Stimulated activated naive CD8-positive, alpha-beta T cell treated with anti-CD3 and anti-CD28 coated beads, Interleukin-15, Interleukin-2, amounts not matched to agents 100 U/mL and 50 U/mL, for 24 hours (primary cell): ENCODE measurements around the gene CALHM6.
"Not testable (repeated sequence)": the region's sequence is repeated elsewhere in the genome, so short reads cannot be mapped to it uniquely, and the experiment has no call there.

ENCODE experiments used
- ATAC-seq: fragments of 150-1000 bp; cut with Tn5 transposase; one replicate; pipeline ENCODE4 v1.10.0; 2021
- DNase-seq: peaks from one replicate; pipeline ENCODE4 v3.0.0; 2021

CALHM6 gene

GRCh38 chr6:116476002-116476678 is 15.0 kb downstream of the CALHM6 start:
- DNase-seq (no peak), ATAC-seq (peak; percentile 63)

- no peak for ATAC-seq
Measured at GRCh38 chr6:116482780-116483179, 21.6 kb downstream of the CALHM6 start.

DNA sequence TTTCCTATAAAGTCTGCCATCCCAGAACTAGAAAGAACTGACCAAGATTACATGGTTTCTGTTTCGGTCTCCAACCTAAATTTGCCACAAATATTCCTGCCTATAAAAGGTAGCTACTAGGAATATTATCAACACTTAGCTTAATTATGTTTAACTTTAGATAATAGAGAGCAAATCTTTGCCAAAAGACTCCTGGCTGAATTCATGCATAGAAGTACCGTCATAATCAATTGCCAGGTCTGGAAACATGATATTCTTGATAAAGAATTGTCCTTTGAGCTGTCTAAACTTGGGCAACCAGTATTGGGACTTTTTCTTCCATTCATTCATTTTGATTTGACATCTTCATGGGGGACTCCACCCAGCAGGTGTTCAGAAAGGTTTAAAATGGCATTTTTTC is 22.4 kb downstream of the CALHM6 start:
- DNase-seq (no peak), ATAC-seq (no peak)

More at GRCh38 chr6:116482780-116483179, 21.6 kb downstream of the CALHM6 start:
- DNase-seq = no peak

GRCh38 chr6:116485559-116486184 is 24.5 kb downstream of the CALHM6 start:
- ATAC-seq = no peak
- no peak for DNase-seq

GRCh38 chr6:116491610-116492330 is 30.6 kb downstream of the CALHM6 start:
- DNase-seq (no peak), ATAC-seq (no peak)

DNA sequence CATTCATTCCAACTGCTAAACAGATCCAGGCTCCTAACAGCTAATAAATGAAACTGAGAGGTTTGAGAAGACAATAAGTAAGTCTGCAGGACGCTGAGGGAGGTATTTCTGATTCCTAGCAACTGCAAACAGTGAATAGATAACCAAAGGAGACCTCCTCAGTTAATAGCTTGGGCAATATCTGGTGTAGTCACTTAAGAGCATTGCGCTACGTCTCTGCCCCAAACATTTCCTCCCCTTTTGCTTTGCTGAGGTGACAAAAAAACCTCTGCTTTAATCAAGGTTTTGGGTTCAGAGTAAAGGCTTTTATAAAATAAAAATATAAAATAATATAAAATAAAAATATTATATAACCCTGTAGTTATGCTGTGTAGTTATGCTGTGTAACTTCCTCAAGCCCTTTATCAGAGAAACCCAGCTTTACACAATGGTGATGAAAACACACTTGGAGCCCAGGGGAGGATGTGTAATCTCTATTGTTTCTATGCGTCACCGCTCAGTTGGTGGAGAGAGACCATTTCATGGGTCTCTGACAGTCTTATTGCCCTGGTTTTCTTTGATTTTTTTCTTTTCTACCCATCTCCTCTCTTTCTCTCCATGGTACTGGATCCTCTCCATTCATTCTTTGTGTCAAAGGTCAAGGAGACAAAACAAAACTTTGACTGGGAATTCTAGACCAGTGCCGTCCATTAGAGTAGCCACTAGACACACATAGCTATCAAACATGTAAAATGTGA is 31.3 kb downstream of the CALHM6 start:
- DNase-seq (no peak), ATAC-seq (no peak)

DNA sequence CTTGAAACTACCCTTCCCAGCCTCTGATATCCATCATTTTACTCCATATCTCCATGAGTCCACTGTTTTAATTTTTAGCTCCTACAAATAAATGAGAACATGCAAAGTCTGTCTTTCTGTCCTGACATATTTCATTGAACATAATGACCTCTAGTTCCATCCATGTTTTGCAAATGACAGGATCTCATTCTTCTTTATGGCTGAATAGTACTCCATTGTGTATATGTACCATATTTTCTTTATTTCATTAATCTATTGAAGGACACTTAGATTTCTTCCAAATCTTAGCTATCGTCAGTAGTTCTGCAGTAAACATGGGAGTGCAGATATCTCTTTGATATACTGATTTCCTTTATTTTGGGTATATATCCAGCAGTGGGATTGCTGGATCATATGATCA is 34.0 kb downstream of the CALHM6 start:
- not testable (repeated sequence) for DNase-seq, ATAC-seq

- no peak for DNase-seq
- no peak for ATAC-seq
Measured at GRCh38 chr6:116497113-116497676, 36.0 kb downstream of the CALHM6 start.

- DNase-seq = no peak
- ATAC-seq = no peak
Measured at GRCh38 chr6:116500969-116501433, 39.8 kb downstream of the CALHM6 start.

DNA sequence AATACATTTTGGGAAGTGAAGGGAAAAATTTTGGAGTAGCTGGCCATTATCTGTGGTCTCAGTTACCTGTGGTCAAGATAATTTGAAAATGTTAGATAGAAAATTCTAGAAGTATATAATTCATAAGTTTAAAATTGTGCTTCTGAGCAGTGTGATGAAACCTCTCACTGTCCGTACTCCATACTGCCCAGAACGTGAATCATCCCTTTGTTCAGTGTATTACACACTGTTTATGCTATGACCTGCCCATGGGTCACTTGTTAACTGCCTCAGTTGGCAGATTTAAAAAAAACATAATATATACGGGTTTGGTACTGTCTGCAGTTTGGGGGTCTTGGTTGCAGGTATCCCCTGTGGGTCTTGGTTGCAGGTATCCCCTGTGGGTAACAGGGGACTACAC is 46.1 kb downstream of the CALHM6 start:
- no peak for DNase-seq
- ATAC-seq = no peak

DNA sequence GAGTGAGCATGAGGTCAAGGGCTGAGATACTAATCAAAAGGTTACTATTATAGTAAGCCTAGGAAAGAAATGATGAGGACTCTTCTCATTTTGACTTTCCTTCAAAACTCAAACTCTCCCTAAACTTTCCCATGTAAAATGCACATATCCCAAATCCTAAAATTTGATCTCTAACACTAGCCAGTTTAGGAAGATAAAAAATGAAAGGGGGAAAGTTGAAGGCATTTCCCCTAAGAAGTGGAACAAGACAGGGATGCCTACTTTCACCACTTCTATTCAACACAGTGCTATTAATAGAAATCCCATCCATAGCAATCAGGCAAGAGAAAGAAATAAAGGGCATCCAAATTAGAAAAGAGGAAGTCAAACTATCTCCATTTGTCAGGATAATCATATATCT is 47.4 kb downstream of the CALHM6 start:
- DNase-seq (no peak), ATAC-seq (no peak)

GRCh38 chr6:116511424-116512110 is 50.4 kb downstream of the CALHM6 start, which contains the start of gene CALHM5:
Gene CALHM5, plus strand, starts transcription at chr6:116511639. Its CDS starts 58 bp downstream, at chr6:116511697.
- no peak for ATAC-seq
- DNase-seq = no peak

DNA sequence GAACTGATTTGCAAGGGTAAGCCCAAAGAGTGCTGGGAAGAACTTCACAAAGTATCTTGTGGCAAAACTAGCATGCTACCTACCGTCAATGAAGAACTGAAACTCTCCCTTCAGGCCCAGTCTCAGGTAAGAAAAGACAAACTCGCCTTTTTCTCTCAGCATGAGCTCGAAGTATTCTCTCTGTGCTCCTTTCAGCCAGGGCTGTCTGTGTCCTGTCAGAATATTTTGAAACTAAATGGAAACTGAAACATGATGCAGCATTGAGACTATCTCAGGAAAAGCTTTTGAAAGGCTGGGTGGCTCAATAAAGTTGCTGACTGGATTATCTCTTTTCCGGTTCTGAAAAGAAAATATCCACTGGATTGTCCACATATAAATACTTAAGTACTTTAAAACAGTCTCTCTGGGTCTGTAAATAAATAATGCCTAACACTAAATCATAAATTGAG is 51.0 kb downstream of the CALHM6 start:
- no peak for DNase-seq
- ATAC-seq = no peak

DNA sequence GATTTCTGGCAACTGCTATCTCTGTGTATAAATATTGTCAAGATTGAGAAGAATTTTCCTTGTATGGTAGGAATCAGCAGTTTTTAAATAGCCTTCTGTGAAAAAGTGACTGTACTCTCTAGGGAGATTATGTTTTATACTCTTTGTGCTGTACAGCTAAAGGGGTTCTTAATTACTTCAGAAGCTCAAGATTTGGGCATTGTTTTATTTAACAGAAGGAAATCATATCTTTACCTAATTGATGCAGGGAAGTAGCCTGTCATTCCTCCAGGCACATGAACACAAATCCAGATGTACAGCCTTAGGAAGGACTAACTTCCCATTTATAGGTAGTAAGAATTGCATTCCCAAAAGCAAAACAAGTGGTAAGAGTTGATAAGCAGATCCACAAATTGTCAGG is 51.6 kb downstream of the CALHM6 start:
- ATAC-seq (no peak), DNase-seq (no peak)
